ENCODE measurements around the gene RANBP9. TPM values are rescaled to one million over a fixed set of nuclear protein-coding genes. Genes with fewer than 3 reads are reported as not detected.

RANBP9 gene
- total RNA-seq, 4 donors from 2014 or later = 26.2 to 49.5 (median 31.3) TPM

DNA sequence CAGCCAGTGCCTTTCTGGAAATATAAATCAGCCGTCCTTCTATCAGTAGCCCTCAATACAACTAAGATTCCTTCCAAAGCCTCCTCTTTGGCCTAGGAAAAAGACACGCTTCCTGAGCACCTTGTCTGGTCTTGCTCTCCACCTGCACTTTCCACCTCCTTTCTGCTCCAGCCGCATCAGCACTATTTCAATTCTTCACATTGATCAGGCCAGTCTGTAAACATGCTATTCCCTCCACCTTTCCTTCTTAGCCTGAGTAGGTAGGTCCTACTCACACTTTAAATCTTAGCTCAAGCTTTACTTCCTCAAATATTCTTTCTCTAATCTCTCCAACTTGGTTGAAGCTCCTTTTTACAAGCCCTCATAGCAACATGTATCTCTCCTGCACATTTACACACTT lies 11.4 kb downstream of the RANBP9 start:
- Histone ChIP-seq H3K36me3 (no peaks in the 10 kb centered on the region), H3K4me1 (peaks cover 0 to 16% (median 2%) of the 10 kb centered on the region in 4 donors)

DNA sequence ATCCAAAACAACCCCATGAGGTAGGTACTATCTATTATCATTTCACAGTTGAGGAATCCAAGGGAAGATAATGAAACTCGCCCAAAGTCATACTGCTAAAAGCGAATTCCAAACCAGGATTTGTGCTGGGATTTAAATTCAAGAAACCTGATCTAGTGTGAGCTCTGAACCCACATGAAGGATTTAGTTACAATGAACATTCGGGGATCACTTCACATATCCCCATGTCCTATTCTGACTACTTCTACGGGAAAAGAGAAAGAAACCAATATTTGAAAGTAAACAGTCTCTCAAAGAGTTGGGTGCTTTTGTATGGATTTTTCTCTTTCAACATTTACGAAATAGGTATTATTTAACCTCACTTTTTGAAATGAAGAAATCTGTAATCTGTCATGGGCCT lies 12.9 kb downstream of the RANBP9 start:
- no peaks in the 10 kb centered on the region for H3K9me3 ChIP-seq
- H3K36me3 ChIP-seq = no peaks in the 10 kb centered on the region
- TF ChIP-seq, protein P1, sequence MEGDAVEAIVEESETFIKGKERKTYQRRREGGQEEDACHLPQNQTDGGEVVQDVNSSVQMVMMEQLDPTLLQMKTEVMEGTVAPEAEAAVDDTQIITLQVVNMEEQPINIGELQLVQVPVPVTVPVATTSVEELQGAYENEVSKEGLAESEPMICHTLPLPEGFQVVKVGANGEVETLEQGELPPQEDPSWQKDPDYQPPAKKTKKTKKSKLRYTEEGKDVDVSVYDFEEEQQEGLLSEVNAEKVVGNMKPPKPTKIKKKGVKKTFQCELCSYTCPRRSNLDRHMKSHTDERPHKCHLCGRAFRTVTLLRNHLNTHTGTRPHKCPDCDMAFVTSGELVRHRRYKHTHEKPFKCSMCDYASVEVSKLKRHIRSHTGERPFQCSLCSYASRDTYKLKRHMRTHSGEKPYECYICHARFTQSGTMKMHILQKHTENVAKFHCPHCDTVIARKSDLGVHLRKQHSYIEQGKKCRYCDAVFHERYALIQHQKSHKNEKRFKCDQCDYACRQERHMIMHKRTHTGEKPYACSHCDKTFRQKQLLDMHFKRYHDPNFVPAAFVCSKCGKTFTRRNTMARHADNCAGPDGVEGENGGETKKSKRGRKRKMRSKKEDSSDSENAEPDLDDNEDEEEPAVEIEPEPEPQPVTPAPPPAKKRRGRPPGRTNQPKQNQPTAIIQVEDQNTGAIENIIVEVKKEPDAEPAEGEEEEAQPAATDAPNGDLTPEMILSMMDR (IDR thresholded peaks at IDR 0.05) = no peak
- TF ChIP-seq POLR2A (IDR thresholded peaks at IDR 0.05) = no peak
- peaks cover 0 to 12% (median 0%) of the 10 kb centered on the region in 4 donors for H3K4me1 ChIP-seq
- no peak overlapping the region for H3K27ac ChIP-seq
- no peak for DNase-seq
- H3K27me3 ChIP-seq = no peaks in the 10 kb centered on the region
- no peak overlapping the region for H3K4me3 ChIP-seq

More for the DNA sequence above, 11.4 kb downstream of the RANBP9 start:
- TF ChIP-seq, protein P1 (IDR thresholded peaks at IDR 0.05) = no peak
- no peak for TF ChIP-seq POLR2A (IDR thresholded peaks at IDR 0.05)
- H3K27ac ChIP-seq = no peak overlapping the region
- no peak for DNase-seq
- no peaks in the 10 kb centered on the region for H3K9me3 ChIP-seq
- no peak overlapping the region for H3K4me3 ChIP-seq
- no peaks in the 10 kb centered on the region for H3K27me3 ChIP-seq

DNA sequence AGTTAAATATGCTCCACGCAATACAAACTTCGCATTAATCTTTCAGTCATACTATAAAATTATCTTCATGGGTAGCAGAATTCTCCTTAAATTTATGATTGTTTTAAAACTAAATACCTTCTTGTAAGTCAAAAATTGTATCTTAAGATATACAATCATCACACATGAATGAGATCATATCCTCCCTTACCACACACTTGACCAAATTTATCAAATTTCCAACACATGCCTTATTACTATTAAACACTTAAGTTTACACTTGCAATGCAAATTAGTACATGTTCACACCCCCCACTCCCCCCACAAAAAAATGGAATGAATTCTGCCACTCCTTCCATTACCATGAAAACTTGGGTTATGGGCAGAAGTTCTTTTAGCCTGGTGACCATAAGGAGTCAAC lies 13.8 kb downstream of the RANBP9 start:
- no peaks in the 10 kb centered on the region for H3K27me3 ChIP-seq
- no peak overlapping the region for H3K27ac ChIP-seq
- no peak overlapping the region for H3K4me3 ChIP-seq
- no peak for TF ChIP-seq POLR2A (IDR thresholded peaks at IDR 0.05)
- TF ChIP-seq, protein P1 (IDR thresholded peaks at IDR 0.05) = no peak
- H3K36me3 ChIP-seq = no peaks in the 10 kb centered on the region
- H3K4me1 ChIP-seq = peaks cover 0 to 11% (median 0%) of the 10 kb centered on the region in 4 donors
- H3K9me3 ChIP-seq = no peaks in the 10 kb centered on the region
- DNase-seq = no peak

DNA sequence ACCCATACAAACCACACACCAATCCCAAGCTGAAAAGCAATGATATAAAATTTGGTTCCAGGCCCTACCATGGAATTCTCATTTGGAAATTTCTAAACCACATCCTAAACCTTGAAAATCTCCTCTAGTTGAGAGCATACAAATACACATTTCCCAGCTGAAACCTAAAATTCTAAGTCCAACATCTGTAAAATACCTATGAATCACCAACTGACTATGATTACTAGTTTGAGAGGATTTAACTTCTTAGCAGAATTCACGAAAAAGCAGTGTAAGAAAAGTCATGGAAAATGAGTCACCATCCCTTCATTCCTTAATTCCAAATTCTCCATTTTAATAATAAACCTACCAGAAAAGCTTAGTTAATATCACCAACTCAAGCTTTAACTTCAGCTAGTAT lies 15.4 kb downstream of the RANBP9 start:
- no peaks in the 10 kb centered on the region for H3K4me1 ChIP-seq
- no peak overlapping the region for H3K27ac ChIP-seq
- DNase-seq = no peak
- no peak for TF ChIP-seq POLR2A (IDR thresholded peaks at IDR 0.05)
- TF ChIP-seq, protein P1 (IDR thresholded peaks at IDR 0.05) = no peak
- H3K36me3 ChIP-seq = no peaks in the 10 kb centered on the region
- no peaks in the 10 kb centered on the region for H3K27me3 ChIP-seq
- H3K4me3 ChIP-seq = no peak overlapping the region
- H3K9me3 ChIP-seq = no peaks in the 10 kb centered on the region

DNA sequence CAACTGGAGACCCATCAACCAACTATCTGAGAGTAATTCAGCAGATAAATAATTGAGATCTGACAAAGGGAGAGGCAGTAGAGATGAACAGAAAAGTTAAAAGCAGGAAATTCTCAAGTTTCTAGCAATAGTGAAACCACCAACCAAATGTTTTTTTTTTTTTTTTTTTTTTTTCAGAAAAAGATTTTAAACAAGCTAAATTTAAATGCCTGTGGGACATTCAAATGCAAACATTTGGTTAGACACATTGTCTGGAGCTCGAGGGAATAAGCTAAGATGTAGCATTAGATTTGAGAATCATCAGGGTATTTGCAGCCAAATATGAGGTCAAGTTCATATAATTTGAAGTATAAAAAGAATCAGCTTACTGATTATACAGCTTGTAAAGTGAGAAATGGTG lies 16.4 kb downstream of the RANBP9 start:
- H3K4me3 ChIP-seq = no peak overlapping the region
- H3K27me3 ChIP-seq = no peaks in the 10 kb centered on the region
- no peaks in the 10 kb centered on the region for H3K36me3 ChIP-seq
- peaks cover 0 to 6% (median 0%) of the 10 kb centered on the region in 4 donors for H3K4me1 ChIP-seq
- H3K9me3 ChIP-seq = no peaks in the 10 kb centered on the region
- H3K27ac ChIP-seq = no peak overlapping the region
- no peak for DNase-seq
- TF ChIP-seq, protein P1 (IDR thresholded peaks at IDR 0.05) = no peak
- no peak for TF ChIP-seq POLR2A (IDR thresholded peaks at IDR 0.05)

DNA sequence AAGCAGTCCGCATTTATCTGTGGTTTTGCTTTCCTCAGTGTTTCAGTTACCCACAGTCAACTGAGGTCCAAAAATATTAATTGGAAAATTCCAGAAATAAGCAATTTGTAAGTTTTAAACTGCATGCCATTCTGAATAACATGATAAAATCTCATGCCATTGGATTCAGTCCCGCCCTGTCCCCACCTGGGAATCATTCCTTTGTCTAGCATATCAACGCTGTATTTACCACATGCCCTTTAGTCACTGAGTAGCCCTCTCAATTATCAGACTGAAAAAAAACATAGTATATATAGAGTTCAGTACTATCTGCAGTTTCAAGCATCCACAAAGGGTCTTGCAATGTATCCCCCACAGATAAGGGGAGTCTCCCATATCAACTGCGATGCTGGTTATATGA lies 17.1 kb downstream of the RANBP9 start:
- no peak for DNase-seq
- Histone ChIP-seq H3K27ac (no peak overlapping the region), H3K9me3 (no peaks in the 10 kb centered on the region), H3K4me3 (no peak overlapping the region), H3K4me1 (peaks cover 0 to 13% (median 0%) of the 10 kb centered on the region in 4 donors), H3K36me3 (no peaks in the 10 kb centered on the region), H3K27me3 (no peaks in the 10 kb centered on the region)
- TF ChIP-seq, protein P1 (IDR thresholded peaks at IDR 0.05) = no peak
- no peak for TF ChIP-seq POLR2A (IDR thresholded peaks at IDR 0.05)
